Activated CD8-positive, alpha-beta memory T cell treated with anti-CD3 and anti-CD28 coated beads for 4 hours (primary cell): Measurements from ENCODE around the gene NKX3-2.

Experiments used
- DNase-seq, 2 donors: peaks; one replicate each; pipeline ENCODE4 v3.0.0-alpha.2; 2020; ENCODE audit warnings: low read depth in 2 of 2

The NKX3-2 gene

DNA sequence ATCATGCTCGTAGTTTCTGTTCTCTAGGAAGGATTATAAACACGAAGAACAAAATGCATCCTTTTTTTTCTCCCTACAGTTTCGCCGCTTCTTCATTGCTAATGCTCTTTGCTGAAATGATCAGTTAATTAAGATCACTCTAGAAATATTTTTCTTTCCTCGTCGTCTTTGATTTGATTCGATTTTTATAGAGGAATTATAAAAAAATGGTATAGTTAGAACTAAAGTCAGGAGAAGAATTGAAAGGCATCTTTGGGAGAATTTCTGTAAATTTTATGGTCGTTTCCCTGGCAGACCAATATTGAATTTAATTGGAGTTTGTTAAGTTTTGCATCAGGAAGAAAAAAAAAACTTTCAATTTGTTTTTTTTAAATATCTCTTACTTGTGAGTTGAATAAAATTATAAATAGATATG is 1.1 kb upstream of the NKX3-2 start:
- no peak for DNase-seq

DNA sequence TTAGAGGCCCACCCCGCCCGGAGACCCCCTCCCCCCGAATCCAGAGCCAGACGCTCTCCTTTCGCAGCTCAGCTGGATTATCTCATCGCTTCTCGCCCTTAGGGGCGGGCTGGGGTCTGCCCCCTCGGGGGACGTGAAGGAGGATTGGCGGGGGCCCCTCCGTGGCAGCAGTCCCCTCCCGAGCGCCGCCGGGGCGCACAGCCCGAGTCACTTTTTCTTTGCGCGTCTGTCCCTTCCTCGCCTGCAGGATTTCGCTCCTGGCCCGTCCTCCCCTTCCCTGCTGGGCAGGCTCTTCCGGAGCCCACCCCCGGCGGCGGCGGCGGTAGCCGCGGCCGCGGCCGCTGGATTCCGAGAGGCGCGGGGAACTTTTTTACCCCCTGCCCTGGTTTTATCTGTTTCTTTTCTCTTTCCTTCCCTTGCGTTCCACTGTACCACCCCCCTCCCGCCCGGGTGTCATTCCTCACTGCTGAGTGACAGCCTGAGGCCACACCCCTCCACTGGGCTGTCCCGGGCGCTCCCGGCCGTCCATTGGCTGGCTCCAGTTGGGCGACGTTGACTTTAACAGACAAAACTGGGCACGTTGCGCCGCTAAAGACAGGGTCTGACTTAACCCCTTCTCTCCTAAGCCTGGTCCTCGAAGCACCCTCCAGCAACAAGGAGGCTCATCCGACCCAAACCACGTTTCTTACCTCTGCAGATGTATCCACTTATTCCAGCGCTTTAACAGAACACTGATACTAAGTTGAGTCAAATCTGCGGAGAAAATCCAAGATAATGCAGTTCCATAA is 492 bp upstream of the NKX3-2 start:
- DNase-seq, result no peak

DNA sequence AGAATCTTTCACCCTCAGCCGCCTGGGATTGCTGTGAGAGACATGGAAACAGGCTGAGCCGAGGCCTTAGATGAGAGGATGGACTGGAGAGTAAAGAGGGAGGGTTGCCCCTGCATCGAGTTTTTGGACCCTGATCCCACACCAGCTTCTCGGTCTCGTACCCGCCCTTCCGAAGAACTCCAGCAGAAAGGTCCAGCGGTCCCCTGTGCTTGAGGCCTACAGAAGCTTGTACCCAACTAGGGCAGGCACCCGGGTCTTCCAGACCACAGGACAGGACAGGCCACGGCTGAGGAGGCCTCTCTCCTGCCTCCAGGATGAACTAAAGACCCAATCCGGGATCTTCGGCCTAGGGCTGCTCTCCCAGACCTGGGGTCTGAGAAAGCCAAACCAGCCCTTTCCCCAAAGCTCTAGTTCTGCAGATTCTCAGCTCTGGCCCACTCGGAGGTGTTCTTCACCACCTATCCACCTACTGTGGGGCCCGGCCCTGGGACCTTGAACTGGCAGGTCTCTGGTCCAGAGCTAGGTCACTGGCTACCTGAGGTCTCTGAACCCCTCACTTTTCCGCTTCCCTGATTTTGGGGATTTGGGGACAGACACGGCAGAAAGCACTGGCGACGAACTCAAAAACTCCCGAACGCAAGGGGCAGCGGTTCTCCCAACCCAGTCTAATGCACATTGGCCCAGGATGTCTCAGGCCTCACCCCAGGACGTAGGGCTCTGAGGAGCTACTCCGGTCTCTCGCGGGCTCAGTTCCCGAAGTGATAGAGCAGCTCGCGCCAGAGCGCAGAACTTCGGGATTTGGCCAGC is 1.1 kb downstream of the NKX3-2 start:
- no peak for DNase-seq

DNA sequence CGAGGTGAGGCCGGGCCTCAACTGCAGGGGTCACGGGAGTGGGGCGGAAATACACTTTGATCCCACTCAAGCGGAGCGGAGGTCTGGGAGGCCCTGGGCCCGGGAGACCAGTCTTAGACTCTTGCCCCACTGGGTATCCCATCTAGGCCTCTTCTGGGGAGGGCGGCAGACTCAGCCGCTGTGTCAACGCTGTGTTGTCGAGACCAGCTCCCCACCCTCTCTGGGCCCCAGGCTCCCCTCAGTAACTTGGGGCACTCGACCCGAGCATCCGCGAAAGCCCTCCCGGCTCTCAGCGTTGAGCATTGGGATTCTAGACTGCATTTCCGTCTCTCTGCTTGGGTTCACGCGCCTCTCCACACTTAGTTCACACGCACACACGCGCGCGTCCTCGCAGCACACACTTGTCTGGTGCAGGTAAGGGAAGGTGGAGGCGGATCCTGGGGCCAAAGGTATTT is 1.7 kb downstream of the NKX3-2 start:
- no peak for DNase-seq

DNA sequence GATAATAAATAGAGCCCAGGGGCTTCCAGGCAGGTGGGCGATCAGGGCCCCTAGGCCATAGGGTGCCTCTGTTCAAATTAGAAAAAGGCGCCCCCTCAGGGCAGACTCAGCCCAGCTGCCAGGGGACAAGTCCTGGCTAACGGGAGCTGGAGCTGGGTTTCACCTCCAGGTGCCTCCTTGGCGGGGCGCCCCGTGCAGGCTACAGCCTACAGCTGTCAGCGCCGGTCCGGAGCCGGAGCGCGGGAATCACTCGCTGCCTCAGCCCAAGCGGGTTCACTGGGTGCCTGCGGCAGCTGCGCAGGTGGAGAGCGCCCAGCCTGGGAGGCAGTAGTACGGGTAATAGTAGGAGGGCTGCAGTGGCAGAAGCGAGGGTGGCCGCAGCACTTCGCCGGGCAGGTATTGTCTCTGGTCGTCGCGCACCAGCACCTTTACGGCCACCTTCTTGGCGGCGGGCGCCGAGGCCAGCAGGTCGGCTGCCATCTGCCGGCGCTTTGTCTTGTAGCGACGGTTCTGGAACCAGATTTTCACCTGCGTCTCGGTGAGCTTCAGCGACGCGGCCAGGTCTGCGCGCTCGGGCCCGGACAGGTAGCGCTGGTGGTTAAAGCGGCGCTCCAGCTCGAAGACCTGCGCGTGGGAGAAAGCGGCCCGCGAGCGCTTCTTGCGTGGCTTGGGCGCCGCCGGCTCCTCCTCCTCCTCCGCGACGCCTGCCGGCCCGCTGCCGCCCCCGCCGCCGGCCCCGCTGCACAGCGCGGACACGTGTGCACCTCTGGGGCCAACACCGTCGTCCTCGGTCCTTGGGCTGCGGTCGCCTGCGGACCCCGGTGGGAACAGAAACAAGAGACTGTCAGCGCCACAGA is 2.4 kb downstream of the NKX3-2 start:
- DNase-seq, result no peak

DNA sequence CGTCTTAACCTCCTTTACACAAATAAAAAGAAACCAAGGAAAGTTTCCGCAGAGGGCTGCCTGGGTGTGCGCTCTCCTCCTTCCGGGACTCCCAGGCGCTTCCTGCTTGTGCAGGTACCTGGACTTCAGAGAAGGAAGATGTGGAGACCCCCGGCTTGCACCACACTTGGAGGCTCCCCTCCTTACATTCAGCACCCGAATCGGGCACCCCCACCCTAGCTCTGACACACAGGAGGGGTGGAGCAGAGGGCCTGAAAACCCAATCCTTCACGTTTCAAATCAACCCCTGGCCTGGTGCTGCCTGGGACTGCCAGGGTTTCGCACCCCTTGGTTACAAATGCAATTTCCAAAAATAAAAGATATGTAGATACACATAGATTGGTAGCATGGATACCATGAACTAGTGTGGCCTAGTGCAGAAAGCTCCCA is 3.1 kb downstream of the NKX3-2 start:
- no peak for DNase-seq

DNA sequence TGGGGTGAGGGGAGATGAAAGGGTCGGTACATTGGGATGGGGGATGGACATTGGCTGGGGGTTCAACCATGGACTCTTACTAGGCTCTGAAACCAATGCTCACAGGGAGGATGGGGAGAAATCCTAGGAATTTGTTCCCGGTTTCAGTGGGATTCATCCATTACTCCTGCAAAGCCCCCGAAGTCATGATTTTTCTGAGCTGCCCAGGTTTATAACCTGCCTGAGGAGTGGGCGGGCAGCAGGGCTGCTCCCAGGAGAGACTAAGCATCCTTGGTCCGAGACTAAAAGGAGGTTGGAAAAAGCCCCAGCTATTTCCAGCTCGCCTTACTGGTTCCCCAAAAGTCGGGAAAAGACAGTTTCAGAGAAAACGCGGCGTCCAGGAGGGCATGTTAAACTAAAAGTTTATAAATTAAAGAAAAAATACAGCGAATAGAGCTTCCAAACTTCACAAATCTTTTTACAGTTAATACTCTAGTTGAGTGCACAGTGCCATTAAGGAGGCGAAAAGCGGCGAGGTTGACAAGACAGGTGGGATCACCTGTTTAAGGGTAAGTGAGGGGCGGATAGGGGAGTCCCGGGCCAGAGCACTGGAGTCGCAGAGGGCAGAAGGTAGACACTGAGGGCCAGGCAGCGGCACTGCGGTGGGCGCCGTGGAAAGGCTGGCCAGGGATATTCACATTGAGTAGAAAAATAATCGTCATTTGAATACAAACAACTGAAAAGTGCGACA is 3.7 kb downstream of the NKX3-2 start:
- DNase-seq, result no peak

DNA sequence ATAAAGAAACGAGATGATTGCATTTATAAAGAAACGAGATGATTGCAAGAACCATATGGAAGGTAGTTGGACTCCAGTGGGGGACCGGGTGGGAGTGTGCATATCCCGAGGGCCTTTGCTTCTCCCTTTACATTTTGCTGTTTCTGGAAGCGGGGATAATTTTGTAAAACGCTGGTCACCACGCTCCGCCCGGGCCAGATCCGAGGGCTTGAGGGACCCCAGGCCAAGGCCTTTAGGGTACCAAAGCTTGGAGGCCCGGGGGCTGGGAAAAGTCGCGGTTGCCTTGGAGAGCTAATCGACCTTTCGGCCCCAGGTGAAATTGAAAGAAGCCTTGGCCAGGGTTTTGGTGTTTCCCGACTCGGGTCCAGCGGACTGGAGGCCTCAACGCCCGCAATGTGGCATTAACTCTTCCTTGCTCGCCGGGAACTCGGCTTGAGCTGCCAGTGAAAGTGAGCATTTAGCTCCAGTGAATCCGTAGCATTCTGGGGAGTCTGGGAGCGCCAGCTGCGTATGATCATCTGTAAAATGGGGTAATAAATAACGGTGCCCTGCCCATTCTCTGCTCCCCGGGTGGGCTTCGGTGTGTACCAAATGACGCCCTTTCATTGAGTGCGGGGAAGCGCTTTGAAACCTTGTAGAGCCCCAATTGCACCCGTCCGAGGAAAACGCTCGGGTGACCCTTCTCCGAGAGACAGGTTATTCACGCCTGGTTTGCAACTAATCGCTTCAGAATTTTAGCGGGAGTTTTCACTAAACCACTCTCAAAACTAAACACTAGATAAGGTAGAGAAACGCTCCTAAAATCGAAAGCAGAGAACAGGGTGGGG is 4.5 kb downstream of the NKX3-2 start:
- DNase-seq, result no peak

DNA sequence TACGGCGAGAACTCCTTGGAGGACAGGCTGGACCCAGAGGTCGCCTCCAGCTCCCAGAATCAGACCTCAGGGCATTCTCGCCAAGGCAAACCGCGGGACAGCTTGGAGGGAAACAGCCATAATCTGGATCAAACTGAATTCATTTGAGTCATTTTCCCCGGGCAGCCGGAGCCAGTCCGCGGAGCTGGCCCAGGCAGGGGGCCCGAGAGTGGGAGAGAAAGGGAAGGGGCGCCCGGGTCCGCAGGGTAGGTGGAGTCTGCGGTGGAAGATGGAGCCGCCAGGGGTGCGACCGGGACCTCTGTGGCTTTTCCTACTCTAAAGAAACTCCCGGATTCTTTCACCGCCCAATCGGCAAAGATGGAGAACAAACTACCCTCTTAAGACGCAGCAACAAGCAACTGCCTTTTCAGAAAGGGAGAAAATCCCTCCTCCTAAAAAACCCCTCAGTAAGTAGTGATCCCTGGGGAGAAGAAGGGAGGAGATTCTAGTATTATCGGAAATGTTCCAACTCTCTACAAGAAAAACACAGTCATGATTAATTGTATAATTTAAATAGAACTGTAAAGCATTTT is 5.2 kb downstream of the NKX3-2 start:
- DNase-seq, result no peak

DNA sequence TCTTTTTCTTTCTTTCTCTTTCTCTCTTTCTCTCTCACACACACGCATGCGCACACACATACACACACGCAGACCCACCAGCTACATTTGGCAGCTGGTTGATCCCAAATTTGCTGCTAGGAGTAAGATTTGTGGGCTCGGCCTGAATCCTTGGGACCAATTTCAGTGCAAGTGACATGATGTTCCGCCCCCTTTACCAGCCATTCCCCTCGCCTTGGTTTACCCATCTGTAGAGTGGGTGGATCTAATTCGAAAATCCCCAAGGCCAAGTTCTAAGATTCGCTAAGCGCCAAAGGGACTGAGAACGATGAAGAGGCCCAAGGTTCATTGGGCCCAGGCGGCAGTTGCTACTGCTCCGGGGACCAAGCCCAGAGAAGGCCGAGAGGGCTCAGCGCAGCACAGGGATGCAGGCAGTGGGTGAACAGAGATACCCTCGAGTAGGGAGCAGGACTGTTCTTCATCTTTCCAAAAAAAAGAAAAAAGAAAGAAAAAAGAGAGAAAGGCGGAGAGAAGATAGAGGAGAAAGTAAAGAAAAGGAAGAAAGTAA is 5.8 kb downstream of the NKX3-2 start:
- no peak for DNase-seq

DNA sequence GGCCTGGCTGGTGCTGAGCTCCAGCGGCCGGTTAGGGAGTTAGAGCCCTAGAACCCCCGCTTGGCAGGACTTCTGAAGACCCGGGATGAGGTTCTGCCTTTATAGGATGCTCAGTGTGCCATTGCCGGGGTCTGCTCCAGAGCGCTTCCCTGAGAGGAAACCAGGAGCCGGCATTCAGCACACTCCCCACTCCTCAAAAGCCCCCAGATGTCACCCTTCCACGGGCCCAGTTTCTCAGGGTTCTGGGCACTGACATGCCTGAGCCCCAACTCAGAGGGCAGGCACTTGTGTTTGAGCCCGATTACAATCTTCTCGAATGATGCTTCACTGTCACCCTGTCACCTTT is 6.5 kb downstream of the NKX3-2 start:
- DNase-seq, result no peak

DNA sequence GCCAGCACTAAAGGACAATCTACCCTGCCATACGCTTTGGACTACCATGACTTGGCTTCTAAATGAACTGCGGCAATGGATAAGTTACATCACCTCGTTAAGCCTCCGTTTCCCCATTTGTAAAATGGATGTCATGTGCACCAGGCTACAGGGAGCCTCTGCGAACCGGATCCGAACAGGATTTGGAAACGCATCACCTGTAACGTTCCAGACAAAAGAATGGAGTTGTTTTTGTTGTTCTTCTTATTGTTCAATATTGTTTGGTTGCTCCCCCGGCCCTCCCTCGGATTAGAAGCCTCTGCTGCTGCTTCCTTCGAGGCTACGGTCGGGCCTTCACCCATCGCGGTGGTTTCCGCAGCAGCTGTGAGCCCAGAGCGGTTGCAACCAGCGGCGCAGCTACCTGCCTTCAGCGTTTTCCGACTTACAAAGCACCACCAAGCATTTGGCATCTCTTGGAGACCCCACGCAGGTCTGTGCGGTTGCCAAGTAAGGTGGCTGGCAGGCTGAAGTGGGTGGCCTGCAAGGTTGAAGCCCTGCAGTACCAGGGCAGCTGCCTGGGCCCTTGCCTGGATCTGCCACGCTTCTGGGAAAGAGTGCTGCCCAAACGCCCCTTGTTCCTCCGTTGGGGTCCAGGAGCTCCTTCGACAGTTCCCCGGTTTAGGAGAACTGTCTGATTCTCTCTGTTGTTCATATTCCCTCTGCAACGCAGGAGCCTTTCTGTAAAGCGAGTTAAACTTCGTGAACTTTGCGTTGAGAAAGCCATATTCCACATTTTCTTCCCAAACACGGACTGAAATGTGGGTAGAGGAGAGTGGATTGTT is 7.1 kb downstream of the NKX3-2 start:
- no peak for DNase-seq

DNA sequence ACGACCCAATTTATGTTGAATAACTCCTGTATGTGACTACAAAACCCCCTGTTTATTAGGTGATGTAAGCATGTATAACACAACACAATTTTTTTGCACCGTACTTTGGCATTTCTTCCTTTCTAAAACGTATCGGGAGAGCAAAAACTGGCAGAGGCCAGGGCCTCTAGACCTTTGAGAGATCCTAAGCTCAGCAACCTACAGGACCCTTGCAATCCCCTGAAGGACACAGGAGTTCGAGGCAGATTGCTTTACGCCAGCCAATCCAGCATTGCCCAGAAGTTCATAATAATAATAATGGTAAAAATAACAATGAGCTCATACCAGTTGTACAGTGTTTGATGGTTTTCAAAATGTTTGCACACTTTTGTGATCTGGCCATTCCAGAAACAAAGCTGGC is 7.7 kb downstream of the NKX3-2 start:
- no peak for DNase-seq

DNA sequence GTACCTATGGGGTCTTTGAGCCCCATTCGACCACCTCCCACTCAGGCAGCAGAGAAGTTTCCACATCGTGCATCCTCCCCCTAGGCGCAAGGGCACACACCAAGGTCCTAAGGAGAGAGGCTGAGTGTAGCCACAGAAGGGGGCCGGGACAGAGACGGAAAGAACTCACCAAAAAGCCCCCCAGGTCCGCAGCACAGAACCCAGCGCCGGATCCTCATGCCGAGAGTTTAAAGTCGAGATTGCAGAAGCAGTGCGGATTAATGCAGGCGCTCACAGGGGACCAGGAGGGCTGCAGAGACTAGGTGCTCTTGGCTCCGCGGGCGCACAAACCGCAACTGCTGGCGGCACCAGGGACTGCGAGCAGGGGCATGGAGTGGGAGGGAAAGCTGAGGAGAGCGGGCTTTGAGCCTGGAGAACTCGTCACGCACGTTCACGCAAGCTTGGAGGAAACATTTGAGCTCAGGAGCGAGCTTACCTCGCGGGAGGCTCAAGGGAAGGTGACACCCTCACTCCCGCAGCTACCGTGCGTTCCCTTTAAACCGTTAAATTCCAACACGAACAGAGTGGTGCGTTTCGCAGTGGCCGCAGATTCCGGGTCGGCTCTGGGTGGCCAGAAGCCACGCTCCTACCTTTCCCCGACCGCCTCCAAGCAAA is 8.5 kb downstream of the NKX3-2 start:
- DNase-seq, result no peak

DNA sequence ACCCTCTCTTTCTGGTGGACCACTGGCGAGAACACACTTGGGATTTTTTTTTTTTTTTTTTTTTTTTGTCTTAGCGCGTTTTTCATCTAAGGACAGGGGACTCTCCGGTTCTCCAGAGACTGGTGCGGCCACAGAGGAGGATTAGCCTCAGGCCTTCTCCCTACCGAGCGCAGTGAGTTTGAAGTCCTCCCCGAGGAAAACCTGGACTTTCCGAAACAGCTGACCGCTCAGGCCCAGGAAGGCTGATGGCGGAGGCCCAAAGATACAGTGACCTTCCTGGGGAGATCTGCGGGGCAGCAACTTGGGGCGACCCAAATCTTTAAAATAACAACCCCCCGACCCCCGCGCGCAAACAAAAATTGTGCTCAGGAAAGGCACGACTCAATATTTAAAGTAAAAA is 9.2 kb downstream of the NKX3-2 start:
- DNase-seq, result no peak

DNA sequence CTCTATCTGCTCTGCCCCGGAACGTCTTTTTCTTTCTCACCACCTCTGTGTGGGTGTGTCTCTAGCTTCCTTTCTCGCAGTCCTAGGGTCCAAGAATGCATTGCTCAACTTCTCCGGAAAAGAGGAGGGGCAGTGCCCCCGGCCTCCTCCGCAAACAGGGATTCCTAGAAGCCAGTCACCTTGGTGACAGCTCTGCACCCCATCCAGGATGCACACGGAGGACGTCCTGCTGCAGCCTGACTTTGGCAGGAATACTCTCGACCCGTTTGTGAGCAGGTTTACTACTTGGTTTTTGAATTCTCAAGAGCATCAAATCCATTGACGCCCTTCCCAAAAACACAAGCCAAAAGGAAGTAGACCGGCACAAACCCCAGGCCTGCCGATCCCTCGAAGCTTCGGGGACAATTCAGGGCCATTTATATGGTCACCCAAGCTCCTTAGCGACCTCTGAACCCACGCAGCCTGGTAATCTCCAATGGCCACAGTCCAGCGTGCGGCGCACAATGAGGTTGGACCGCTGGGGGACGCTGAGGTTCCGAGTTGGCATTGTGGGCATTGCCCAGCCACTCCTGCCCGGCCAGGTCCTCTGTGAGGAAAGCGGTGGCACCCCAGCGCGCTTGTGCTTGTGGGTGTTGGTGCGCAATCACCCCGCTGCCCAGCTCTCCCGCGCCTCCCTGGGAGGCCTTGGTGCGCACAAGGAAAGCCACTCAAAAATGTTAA is 9.8 kb downstream of the NKX3-2 start:
- no peak for DNase-seq

DNA sequence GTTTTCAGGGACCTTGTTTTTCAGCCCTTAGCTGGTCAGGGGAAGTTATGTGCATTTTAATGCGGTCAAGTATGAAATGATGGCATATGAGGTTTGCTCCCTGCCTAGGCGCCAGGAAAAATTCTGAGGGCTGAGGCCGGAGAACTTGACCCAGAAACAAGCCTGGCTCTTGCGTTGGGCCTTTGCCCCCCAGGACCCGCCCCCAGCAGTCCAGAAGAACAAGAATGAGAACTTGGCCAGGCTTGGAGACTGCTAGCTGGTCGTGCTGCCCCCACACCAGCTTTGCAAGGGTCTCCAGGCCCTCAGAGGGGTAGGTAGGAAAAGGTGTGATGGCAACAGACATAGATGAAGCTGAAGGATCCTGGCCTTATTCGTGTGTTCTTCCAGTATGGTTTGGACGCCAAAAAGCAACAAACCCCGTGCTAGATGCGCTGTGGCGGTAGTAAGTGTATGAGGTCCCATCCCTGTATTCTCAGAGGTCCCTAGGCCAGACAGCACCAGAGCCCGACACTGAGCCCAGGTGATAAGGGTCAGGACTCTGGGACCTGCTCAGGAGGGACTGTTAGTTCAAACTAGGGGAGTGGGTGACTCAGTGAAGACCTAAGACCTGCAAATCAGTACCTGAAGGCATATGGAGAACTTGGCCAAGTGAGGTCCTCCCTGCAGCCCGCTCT is 10.5 kb downstream of the NKX3-2 start:
- no peak for DNase-seq
